Activated T-cell treated with anti-CD3 and anti-CD28 coated beads, Interleukin-2, amount 50 U/mL, for 48 hours (primary cell): ENCODE measurements around the gene LMLN.
"Not testable (repeated sequence)": the region's sequence is repeated elsewhere in the genome, so short reads cannot be mapped to it uniquely, and the experiment has no call there.

Experiments
- DNase-seq, 2 experiments: peaks; one replicate each; pipeline ENCODE4 v3.0.0-alpha.2; 2020

The LMLN gene

DNA sequence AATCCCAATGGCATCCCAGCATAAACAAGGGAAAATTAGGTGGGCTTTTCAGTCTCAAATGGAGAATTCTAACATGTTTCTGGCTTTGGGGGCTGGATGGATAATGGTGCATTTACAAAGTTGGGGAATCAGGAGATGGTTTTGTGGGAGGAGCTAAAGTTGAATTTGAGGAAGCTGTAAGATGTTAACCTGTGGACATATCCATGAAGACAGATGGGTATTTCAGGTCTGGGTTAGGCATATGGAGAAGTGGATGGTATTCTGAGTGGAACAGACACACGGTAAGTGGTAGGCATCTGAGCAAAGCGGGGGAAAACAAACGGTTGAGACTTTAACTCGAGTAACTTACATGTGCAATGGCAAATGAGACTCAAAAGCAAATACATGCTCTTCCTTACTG lies 1.7 kb upstream of the LMLN start:
- DNase-seq, result no peak

DNA sequence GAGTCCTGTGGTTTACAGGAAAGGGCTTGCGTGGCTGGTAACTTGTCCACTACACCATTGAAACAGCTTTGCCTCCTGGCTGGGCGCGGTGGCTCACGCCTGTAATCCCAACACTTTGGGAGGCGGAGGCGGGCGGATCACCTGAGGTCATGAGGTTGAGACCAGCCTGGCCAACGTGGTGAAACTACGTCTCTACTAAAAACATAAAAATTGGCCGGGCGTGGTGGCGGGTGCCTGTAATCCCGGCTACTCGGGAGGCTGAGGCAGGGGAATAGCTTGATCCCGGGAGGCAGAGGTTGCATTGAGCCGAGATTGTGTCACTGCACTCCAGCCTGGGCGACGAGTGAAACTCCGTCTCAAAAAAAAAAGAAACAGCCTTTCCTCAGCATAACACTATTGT lies 1.2 kb upstream of the LMLN start:
- peak; percentile 23 for DNase-seq

DNA sequence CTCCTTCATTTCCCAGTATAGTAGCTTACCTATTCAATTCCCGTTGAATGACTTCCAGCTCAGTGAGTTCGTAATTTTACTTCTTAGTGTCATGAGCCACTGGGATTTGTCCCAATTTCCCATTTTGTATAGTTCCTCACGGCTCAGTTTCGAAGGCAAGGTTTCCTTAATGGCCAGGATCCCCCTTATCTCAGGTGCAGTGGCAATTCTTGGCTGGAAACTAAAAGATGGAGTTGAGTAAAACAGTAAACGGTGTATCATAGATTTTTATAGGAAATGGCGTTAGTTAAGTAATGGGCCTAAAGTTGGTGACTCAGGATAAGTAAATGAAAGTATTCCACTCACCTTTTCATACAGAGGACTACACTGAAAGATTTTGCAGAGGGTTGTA lies 522 bp upstream of the LMLN start:
- DNase-seq, result no peak

DNA sequence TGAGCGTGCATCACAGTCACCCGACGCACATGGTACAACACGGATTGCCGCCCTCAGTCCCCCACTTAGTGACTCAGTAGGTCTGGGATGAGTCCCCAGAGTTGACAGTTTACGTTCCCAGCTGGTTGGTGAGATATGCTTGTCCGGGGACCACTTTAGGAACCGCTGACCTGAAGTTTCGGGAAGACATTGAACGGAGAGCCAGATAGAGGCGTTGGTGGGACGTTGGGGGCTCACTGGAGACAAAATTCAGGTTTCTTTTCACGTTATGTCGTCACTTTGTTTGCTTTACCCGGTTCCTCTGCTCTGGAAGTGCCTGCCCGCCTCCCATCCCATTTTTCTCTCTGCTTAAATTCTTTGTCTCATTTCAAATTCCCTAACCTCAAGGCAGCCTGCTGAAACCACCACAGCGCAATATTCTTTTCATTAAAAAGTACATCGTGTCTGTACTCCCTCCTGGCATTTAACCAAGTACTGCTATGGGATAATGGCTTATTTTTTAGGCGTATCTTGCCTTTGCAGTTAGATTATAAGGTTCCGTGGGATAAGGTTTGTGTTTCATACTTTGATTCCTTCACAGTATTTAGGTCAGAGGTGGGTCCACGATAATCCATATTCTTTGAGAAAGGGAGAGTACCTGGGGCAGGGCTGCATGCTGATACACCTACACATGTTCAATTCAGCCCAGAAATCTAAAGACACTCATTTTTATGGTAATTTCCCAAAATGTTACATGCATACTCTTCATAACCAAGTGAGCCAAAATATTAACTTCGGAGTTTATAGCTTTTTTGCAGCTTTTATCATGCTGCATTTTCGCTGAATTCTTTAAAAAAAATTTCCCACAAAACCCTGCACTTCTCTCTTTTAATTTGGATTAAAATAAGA lies 921 bp downstream of the LMLN start:
- no peak for DNase-seq

DNA sequence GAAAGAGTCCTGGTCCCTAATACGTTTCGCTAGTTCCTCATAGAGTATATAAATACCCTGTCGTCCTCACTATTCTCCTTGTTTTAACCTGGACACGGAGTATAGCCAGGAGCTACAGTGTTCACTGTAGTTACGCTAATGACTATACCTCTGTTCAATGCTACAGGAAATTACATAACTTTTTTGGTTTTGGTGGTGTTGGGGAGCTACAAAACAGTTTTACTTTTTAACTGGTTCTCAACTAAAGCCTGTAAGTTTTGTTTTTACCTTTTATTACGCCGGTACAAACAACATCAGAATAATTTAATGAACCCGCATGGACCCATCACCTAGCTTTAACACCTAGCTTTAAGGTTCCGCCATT lies 1.5 kb downstream of the LMLN start:
- DNase-seq, result no peak

DNA sequence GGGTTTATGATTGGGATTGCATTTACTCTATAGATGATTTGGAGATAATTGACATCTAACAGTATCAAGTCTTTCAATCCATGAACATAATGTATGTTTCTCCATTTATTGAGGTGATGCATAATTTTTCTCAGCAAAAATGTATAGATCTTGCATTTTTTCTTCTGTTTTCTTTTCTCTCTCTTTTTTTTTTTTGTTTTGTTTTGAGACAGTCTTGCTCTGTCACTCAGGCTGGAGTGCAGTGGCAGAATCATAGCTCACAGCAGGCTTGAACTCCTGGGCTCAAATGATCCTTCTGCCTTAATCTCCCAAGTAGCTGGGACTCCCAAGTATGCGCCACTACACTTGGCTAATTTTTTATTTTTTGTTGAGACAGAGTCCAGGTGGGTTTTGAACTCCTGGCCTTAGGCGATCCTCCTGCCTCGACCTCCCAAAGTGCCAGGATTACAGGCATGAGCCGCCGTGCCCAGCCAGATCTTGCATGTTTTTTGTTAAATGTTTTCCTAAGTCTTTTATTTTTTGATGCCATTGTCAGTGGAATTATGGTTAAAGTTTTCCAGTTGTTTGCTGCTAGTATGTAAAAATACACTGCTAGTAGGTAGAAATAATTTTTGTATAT lies 3.1 kb downstream of the LMLN start:
- no peak for DNase-seq

DNA sequence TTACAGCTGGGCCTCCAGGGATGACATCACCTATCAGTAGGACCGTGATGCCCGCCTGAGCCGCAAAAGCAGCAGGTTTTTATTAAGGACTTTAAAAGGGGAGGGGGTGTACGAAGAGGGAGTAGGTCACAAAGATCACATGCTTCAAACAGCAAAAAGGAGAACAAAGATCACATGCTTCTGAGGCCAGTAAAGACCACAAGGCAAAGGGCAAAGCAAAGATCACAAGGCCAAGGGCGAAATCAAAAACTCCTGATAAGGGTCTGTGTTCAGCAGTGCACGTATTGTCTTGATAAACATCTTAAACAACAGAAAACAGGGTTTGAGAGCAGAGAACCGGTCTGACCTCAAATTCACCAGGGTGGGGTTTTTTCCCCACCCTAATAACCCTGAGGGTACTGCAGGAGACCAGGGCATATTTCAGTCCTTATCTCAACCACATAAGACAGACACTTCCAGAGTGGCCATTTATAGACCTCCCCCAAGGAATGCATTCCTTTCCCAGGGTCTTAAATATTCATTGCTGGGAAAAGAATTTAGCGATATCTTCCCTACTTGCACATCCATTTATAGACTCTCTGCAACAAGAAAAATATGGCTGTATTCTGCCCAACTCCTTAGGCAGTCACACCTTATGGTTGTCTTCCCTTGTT lies 7.4 kb downstream of the LMLN start:
- DNase-seq, result not testable (repeated sequence)

DNA sequence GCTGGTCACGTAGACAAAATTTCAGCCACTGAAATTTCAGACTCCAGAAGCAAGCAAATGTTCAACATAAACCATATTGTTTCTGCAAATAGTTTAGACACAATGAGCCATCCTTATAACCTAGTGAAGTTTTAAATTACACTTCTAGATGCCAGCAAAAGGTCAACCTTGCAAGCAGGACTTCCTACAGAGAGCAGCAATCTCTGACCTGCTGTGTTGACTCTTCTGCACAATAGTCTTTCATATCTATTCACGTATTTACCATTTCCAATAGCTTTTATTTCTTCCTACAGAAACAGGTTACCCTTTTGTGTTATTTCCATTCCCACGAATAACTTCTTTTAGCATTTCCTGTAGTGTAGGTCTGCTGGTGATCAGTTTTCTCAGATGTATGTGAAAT lies 10.6 kb downstream of the LMLN start:
- no peak for DNase-seq

DNA sequence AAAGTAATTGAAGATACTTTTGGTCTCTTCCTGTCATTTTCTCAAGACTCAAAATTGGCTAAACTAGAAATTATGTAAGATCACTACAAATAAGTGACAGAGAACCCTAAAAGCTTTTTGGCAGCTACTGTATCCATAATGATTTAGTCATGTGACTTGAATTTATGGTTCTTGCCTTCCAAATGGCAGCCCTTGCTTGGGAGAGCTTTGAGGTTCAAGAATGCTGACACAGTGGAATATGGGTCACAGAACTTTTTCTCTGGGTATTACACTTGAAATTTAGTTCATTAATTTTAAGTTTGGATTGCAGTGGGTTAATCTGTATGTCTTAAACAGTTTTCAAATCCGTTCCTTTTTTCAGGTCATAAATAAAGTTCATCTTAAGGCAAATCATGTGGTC lies 14.0 kb downstream of the LMLN start:
- no peak for DNase-seq

DNA sequence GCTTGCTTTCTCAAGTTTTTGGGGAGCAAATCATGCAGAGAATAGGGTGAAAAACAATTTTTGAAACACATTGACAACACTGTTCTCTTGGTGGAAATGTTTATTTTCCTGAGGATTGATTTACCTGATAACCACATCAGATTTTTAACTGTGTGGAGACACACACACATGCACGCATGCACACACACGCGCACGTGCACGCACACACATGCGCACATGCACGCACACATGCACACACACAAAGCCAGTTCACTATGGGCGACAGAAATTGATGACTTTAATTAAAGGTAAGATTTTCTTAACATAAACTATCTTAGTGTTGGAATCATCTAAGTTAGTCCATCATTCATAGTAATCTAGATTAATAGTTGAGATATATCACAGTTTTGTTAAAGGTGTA lies 15.3 kb downstream of the LMLN start:
- no peak for DNase-seq

DNA sequence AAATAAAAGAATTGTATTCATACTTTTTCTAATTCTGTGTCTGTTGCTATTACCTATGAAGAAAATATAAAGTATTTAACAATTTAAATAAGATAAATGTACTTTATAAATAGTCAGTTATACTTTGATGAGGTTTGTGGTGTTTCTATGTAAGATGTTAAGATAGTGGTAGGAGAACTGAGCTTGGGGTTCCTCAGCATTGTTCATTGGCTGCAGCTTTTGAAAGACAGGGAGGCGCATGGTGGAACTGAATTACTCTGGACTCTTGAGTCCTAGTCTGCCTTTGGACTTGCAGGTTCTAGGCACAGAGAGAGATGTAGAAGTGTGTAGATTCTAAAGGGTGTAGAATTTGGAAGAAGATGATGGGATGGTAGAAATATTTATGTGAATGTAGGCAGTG lies 23.1 kb downstream of the LMLN start:
- no peak for DNase-seq

DNA sequence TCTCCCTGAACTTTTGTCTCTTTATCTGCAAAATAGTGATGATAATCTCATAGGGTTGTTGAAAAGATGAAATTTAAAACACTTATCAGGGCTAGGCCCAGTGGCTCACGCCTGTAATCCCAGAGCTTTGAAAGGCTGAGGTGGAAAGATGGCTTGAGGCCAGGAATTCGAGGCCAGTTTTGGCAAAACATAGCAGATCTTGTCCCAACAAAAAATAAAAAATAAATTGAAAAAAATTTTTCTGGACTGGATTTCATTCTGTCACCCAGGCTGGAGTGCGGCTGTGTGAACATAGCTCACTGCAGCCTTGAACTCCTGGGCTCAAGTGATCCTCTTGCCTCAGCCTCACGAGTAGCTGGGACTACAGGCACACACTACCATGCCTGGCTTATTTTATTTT lies 29.6 kb downstream of the LMLN start:
- DNase-seq, result no peak

DNA sequence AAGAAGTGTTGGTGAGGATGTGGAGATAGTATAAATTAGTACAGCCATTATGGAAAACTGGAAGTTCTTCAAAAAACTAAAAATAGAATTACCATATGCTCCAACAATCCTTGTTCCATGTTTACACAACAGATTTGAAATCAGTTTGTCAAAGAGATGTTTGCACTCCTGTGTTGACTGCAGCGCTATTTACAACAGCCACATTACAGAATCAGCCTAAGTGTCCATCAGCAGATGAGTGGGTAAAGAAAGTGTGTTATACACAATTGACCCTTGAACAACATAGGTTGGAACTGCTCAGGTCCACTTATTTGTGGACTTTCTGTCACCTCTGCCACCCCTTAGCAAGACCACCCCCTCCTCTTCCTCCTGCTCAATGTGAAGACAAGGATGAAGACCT lies 34.7 kb downstream of the LMLN start:
- no peak for DNase-seq

DNA sequence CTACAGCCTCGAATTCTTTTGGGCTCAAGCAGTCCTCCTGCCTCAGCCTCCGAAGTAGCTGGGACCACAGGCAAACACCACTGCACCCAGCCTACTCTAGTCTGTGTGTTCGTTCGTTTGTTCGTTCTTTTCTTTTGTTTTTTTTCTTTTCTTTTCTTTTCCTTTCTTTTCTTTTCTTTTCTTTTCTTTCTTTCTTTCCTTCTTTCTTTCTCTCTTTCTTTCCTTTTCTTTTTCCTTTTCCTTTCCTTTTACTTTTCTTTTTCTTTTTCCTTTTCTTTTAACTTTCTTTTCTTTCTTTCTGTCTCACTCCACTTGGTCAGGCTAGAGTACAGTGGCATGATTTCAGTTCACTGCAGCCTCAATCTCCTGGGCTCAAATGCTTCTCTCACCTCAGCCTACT lies 36.8 kb downstream of the LMLN start:
- DNase-seq, result no peak

DNA sequence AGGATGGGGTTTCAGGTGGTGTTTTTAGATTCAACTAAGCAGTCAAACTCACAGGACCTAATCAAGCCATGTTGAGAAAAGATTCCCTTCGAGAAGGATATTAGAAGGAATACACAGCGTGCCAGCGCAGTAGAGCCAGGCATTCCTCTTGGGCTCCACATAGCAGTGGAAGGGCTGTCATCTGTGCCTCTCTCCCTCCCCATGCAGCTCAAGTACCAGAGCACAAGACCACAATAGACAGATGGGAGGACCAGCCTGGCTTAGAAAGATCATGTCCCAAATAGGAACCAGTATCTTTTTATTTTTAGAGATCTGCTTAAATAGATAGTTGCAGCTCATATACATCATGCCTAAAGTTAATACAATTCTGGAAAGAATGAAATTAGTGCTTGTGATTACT lies 37.9 kb downstream of the LMLN start:
- DNase-seq, result no peak

DNA sequence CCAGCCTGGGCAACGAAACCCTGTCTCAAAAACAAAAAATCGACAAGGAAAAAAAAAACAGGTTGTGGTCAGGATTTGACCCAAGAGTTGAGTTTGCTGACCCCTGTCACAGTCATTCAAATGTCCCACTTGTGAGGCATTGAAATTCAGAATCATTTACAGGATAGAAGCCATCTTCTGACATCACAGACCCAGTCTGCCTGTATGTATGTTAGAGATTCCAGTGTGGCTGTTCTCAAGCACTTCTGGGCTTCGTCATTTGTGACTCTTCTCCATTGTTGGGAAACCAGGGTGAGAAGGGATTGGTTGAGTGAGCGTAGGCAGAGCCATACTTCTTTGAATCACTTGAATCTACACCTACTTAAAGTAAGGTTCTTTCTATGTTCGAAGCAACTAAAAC lies 57.1 kb downstream of the LMLN start:
- no peak for DNase-seq

DNA sequence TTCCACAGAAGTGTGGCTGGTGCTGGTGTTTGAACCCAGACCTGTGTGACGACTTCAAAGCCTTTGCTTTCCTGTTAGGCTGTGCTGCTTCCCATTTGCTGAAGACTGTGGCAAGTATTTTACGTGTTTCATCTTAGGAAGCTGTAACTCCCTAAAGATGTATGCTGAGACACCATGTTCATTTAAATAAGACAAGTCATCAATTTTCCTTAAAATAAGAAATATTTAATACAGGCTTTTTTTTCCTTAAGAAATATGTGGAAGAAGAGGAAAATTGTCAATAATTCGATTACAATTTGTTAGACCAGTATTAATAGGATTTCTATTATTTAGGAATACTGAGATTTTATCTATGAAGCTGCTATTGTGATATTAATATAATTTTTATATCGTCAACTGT lies 58.4 kb downstream of the LMLN start:
- DNase-seq, result no peak

DNA sequence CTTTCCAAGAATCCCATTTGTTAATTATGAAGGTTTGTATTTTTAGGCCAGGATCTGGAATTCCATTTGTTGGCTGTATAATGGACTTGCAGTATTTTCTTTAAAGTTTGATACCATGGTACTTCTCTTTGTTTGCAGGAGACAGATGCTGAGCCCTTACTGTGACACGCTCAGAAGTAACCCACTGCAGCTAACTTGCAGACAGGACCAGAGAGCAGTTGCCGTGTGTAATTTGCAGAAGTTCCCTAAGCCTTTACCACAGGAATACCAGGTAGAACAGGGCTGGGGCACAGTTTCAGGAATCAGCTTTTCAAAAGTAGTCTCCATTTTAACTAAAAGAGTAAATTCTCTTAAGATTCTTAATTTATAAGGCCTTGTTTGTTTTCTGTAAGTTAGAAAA lies 59.1 kb downstream of the LMLN start:
- DNase-seq, result no peak

DNA sequence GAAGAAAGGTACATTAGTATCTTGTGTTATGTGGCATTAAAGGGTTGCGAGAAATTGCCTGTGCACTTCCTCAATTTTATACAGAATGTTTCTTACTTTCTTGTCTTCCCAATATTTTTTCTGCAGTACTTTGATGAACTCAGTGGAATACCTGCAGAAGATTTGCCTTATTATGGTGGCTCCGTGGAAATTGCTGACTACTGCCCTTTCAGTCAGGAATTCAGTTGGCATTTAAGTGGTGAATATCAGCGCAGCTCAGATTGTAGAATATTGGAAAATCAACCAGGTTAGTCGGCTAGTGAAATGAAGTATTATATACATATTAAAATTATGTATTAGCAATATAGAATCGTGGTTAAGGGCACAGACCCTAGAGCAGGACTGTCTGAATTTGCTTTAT lies 61.3 kb downstream of the LMLN start:
- DNase-seq, result no peak

DNA sequence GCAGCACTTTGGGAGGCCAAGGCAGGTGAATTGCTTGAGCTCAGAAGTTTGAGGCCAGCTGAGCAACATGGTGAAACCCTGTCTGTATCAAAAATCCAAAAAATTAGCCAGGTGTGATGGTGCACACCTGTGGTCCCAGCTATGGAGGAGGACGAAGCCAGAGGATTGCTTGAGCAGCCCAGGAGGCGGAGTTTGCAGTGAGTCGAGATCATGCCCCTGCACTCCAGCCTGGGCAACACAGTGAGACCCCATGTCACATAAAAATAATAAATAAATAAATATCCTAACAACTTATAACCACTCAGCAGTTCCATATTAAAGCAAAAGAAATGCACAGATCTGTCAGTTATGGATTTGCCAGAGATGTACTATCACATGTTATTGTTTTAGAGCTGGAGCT lies 62.6 kb downstream of the LMLN start:
- no peak for DNase-seq

DNA sequence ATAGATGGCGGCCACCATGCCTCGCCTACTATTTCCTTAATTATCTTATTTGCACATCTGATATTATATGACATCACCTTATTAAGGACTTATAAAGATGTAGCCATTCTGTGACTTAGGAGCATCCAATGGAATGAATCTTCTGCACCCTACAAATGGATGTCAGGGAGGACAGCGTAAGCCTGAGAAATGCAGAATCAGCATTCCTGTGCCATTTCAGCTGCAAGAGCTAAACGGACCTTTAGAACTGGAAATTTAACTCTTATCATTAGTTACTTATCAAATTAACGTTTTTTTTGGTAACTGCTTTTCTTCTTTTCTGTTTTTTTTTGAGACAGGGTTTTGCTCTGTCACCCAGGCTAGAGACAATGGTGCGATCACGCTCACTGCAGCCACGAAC lies 65.6 kb downstream of the LMLN start:
- no peak for DNase-seq

DNA sequence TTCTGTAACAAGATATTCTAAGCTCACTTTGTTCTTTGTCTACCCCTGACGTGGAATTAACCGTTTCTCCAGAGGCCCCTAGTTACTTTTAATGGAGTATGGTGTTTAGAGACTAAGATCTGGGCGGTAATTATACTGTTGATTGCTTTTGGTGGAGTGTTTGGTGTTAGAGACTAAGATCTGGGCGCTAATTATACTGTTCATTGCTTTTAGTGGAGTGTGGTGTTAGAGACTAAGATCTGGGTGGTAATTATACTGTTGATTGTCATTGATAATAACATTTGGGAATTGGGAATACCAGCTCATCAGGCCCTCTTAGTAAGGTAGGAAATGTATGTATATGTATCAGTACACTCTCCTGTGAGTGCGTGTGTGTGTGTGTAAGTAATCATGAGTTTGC lies 66.6 kb downstream of the LMLN start:
- DNase-seq, result no peak

DNA sequence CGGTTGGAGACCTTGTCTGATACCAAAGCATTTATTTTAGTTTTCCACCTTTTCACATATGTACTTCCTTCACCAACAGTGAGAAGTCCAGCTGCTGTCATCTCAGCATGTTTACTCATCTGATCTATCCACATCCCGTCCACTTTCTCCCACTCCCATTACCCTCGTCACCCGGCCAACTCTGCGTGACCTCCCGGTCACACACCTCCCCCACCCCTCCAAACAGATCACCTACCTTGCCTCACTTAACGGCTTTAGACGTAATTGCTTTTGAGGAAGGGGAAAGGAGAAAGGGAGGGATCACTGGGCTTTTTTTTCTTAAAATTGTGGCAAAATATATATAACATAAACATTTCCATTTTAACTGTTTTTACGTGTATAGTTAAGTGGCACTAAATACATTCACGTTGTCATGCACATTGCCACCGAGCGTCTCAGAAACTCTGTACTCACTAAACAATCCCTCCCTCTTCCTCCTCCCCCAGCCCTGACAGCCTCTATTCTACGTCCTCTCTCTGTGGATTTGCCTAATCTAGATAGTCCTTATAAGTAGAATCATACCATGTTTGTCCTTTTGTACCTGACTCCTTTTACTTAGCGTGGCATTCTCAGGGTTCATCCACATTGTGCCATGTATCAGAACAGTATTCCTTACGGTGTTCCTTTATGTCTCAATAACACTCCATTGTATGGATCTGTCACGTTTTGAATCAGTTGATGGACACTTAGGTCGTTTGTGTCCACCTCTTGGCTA lies 67.2 kb downstream of the LMLN start:
- no peak for DNase-seq
